HCT116 (cell line): ENCODE measurements around the gene MBOAT1. TPM values are rescaled to one million over a fixed set of nuclear protein-coding genes. Genes with fewer than 3 reads are reported as not detected.

Experiments used
- ATAC-seq: fragments of 200-7000 bp; cut with Tn5 transposase; 2 replicates; pipeline ENCODE4 v1.9.1; 2020; ENCODE audit warnings: mild to moderate bottlenecking, moderate library complexity
- BruUV-seq: library from RNA; stranded (reverse); fragments of 400-500 nt; replicated peaks from 2 replicates; lab custom pipeline; 2021; lab: Mats Ljungman, UMichigan
- CTCF ChIA-PET: fragments of 300-600 bp; sonication (Branson Sonifier 250); formaldehyde crosslinking; loops from one replicate; lab custom pipeline; 2021; ENCODE audit warnings: antibody characterized with exemption; lab: Charles Lee
- POLR2A ChIA-PET: fragments of 300-600, 350-600 bp; sonication (Branson Sonifier 250); formaldehyde crosslinking; loops from one replicate; lab custom pipeline; 2021; ENCODE audit warnings: antibody characterized with exemption; lab: Charles Lee
- RAD21 ChIA-PET, 2 experiments: fragments of 300-600 bp; sonication (Branson Sonifier 250); formaldehyde crosslinking; loops; one replicate each; lab custom pipeline; 2023; ENCODE audit warnings: low total read pairs in 2 of 2; ENCODE audit not compliant: uncharacterized antibody in 2 of 2, unreplicated experiment in 2 of 2, low non-redundant PET in 1 of 2; lab: Charles Lee
- DNase-seq: peaks from one replicate; pipeline ENCODE4 v3.0.0-alpha.2; 2010; ENCODE audit warnings: low read depth, low spot score
- H2AFZ ChIP-seq: fragments of 200-600 bp; shearing (Covaris generic), sonication (generic); 2 replicates; pipeline ENCODE4 v1.6.1; 2017; ENCODE audit warnings: low read depth, mixed run types, mixed read lengths, antibody characterized with exemption, low read length; ENCODE audit not compliant: poor library complexity, severe bottlenecking
- H3K27ac ChIP-seq: 2 replicates; pipeline ENCODE4 v1.5.1; 2012; ENCODE audit warnings: low read depth, low read length
- H3K27me3 ChIP-seq: fragments of 200-600 bp; sonication (generic); 2 replicates; pipeline ENCODE4 v1.6.1; 2016; ENCODE audit warnings: mixed run types, low read length, mixed read lengths; ENCODE audit not compliant: insufficient read depth
- H3K36me3 ChIP-seq, 2 experiments: fragments of 200-500 bp in 1 of 2; fragments of 200-600 bp in 1 of 2; sonication (Bioruptor generic) in 1 of 2; sonication (generic) in 1 of 2; 2 replicates each; pipeline versions ENCODE4 v1.5.1 to v1.6.1; 2014 to 2016; ENCODE audit warnings: low read length in 2 of 2, inconsistent platforms in 1 of 2, mixed read lengths in 1 of 2, mixed run types in 1 of 2; ENCODE audit not compliant: insufficient read depth in 2 of 2, control insufficient read depth in 1 of 2
- H3K4me1 ChIP-seq, 2 experiments: fragments of 200-600 bp in 1 of 2; sonication (generic) in 1 of 2; 2 replicates each; pipeline versions ENCODE4 v1.5.1 to v1.6.1; 2012 to 2017; ENCODE audit warnings: low read length in 2 of 2, inconsistent platforms in 1 of 2, mild to moderate bottlenecking in 1 of 2, mixed read lengths in 1 of 2, mixed run types in 1 of 2, moderate library complexity in 1 of 2; ENCODE audit not compliant: insufficient read depth in 2 of 2, control insufficient read depth in 1 of 2
- H3K4me2 ChIP-seq: fragments of 200-600 bp; sonication (generic); 2 replicates; pipeline ENCODE4 v1.6.1; 2017; ENCODE audit warnings: mixed run types, low read length, mixed read lengths
- H3K4me3 ChIP-seq, 2 experiments: fragments of 200-600 bp in 1 of 2; sonication (generic) in 1 of 2; replicated peaks in 1 of 2; 2 replicates each; pipeline ENCODE4 v1.5.1; 2011 to 2016; ENCODE audit warnings: low read length in 2 of 2, control low read depth in 1 of 2, low read depth in 1 of 2, mild to moderate bottlenecking in 1 of 2, mixed read lengths in 1 of 2, mixed run types in 1 of 2
- H3K79me2 ChIP-seq: fragments of 200-600 bp; sonication (generic); 2 replicates; pipeline ENCODE4 v1.6.1; 2017; ENCODE audit warnings: mild to moderate bottlenecking, mixed run types, low read length, moderate library complexity, mixed read lengths; ENCODE audit not compliant: insufficient read depth
- H3K9ac ChIP-seq: fragments of 200-600 bp; sonication (generic); 2 replicates; pipeline ENCODE4 v1.6.1; 2016; ENCODE audit warnings: low read length, mixed read lengths
- H3K9me2 ChIP-seq: fragments of 200-600 bp; sonication (generic), shearing (Covaris generic); 2 replicates; pipeline ENCODE4 v1.6.1; 2017; ENCODE audit warnings: mixed run types, mild to moderate bottlenecking, moderate library complexity; ENCODE audit not compliant: insufficient read depth
- H3K9me3 ChIP-seq, 2 experiments: fragments of 200-500 bp in 1 of 2; fragments of 200-600 bp in 1 of 2; sonication (Bioruptor generic) in 1 of 2; sonication (generic) in 1 of 2; 2 replicates each; pipeline ENCODE4 v1.6.1; 2014 to 2017; ENCODE audit warnings: low read length in 2 of 2, mixed read lengths in 2 of 2, inconsistent platforms in 1 of 2, low read depth in 1 of 2, mild to moderate bottlenecking in 1 of 2, mixed run types in 1 of 2, moderate library complexity in 1 of 2; ENCODE audit not compliant: control insufficient read depth in 1 of 2, insufficient read depth in 1 of 2
- H4K20me1 ChIP-seq: fragments of 200-600 bp; sonication (generic), shearing (Covaris generic); 2 replicates; pipeline ENCODE4 v1.6.1; 2017; ENCODE audit warnings: mixed run types, mild to moderate bottlenecking, moderate library complexity; ENCODE audit not compliant: insufficient read depth
- EGR1 ChIP-seq: IDR thresholded peaks from 2 replicates; pipeline ENCODE4 v1.6.1; 2012; ENCODE audit warnings: low read depth
- ELF1 ChIP-seq: IDR thresholded peaks from 2 replicates; pipeline ENCODE4 v1.6.1; 2012; ENCODE audit warnings: low read depth, borderline replicate concordance
- FOSL1 ChIP-seq: IDR thresholded peaks from 2 replicates; pipeline ENCODE4 v1.6.1; 2012; ENCODE audit warnings: low read depth
- POLR2AphosphoS5 ChIP-seq: IDR thresholded peaks from 2 replicates; pipeline ENCODE4 v1.6.1; 2011; ENCODE audit warnings: mild to moderate bottlenecking, low read depth, low read length, moderate library complexity
- RAD21 ChIP-seq: IDR thresholded peaks from 2 replicates; pipeline ENCODE4 v1.6.1; 2012; ENCODE audit warnings: low read depth, mild to moderate bottlenecking
- SP1 ChIP-seq: IDR thresholded peaks from 2 replicates; pipeline ENCODE4 v1.6.1; 2012; ENCODE audit warnings: low read depth
- SRF ChIP-seq: IDR thresholded peaks from 2 replicates; pipeline ENCODE4 v1.6.1; 2012; ENCODE audit warnings: low read depth
- YY1 ChIP-seq: IDR thresholded peaks from 2 replicates; pipeline ENCODE4 v1.6.1; 2011; ENCODE audit warnings: low read length, low read depth, moderate library complexity, mild to moderate bottlenecking; ENCODE audit not compliant: insufficient replicate concordance; ENCODE audit errors: extremely low read depth
- ZFX ChIP-seq: fragments of 450-650 bp; IDR thresholded peaks from 2 replicates; pipeline ENCODE4 v1.6.1; 2017
- ZNF274 ChIP-seq: fragments of 200-500 bp; sonication (Bioruptor generic); IDR thresholded peaks from 2 replicates; pipeline ENCODE4 v1.6.1; 2014; ENCODE audit warnings: mild to moderate bottlenecking, low read depth, low read length, inconsistent platforms
- intact Hi-C: fragments of 100-400 bp; cut with micrococcal nuclease; formaldehyde crosslinking; loops from 2 replicates; pipeline ENCODE4 v1.10.0; 2022
- total RNA-seq: library from RNA; stranded (reverse); gene quantifications from one replicate; pipeline ENCODE4 v1.2.1, GENCODE V29; 2021; ENCODE audit not compliant: unreplicated experiment
- TF ChIP-seq, protein P1 (sequence below): IDR thresholded peaks from 2 replicates; pipeline ENCODE4 v1.6.1; 2012; ENCODE audit warnings: low read depth
- TF ChIP-seq, protein P2 (sequence below): IDR thresholded peaks from 2 replicates; pipeline ENCODE4 v1.6.1; 2012
- TF ChIP-seq, protein P3 (sequence below): IDR thresholded peaks from 2 replicates; pipeline ENCODE4 v1.6.1; 2012

MBOAT1 gene
- total RNA-seq, 1 experiment from 2014 or later, result 11.7 TPM

DNA sequence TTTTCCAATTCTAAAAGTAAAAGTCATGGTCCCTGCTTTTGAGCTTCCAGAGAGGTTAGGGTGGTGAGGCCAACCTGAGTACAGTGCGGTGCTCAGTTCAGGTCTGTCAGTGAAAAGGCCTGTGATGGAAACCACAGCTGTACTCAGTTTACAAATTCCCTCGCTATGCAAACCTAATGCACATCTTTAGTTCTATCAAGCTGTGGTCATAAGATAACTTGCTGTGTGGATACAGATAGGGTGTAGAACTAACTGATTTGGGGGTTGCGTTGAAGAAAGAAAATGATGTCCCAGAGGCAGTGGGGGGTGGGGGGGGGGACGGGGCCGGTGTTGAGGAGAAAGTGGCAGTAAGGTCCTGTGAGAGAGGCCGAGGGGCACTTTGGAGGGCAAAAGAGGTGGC, 22.8 kb upstream of the MBOAT1 start:
- BruUV-seq, result no TSS peak
- Histone ChIP-seq H3K79me2 (no peaks in the 10 kb centered on the region), H3K36me3 (no peaks in the 10 kb centered on the region), H3K9me2 (no peaks in the 10 kb centered on the region), H3K4me1 (peaks cover 9 to 25% of the 10 kb centered on the region in 2 experiments; a peak in 3 of 4 replicates), H3K4me3 (no peak overlapping the region), H3K4me2 (no peak overlapping the region), H3K9ac (no peak overlapping the region), H3K9me3 (no peaks in the 10 kb centered on the region), H3K27me3 (no peaks in the 10 kb centered on the region), H4K20me1 (no peaks in the 10 kb centered on the region), H2AFZ (no peak overlapping the region), H3K27ac (no peak overlapping the region)
- no peak for ATAC-seq
- ChIA-PET RAD21 (no interaction called here), POLR2A (interaction anchor here (1.1 kb wide), 1 partner anchor 9 kb away, joined by 4 read pairs; no protein-coding TSS in a partner anchor), CTCF (no interaction called here)
- DNase-seq, result no peak
- TF ChIP-seq SP1 (no peak), YY1 (no peak), EGR1 (no peak), FOSL1 (no peak), POLR2AphosphoS5 (no peak), RAD21 (no peak), ZNF274 (no peak), SRF (no peak), ZFX (no peak), ELF1 (no peak)
- TF ChIP-seq, protein P1, sequence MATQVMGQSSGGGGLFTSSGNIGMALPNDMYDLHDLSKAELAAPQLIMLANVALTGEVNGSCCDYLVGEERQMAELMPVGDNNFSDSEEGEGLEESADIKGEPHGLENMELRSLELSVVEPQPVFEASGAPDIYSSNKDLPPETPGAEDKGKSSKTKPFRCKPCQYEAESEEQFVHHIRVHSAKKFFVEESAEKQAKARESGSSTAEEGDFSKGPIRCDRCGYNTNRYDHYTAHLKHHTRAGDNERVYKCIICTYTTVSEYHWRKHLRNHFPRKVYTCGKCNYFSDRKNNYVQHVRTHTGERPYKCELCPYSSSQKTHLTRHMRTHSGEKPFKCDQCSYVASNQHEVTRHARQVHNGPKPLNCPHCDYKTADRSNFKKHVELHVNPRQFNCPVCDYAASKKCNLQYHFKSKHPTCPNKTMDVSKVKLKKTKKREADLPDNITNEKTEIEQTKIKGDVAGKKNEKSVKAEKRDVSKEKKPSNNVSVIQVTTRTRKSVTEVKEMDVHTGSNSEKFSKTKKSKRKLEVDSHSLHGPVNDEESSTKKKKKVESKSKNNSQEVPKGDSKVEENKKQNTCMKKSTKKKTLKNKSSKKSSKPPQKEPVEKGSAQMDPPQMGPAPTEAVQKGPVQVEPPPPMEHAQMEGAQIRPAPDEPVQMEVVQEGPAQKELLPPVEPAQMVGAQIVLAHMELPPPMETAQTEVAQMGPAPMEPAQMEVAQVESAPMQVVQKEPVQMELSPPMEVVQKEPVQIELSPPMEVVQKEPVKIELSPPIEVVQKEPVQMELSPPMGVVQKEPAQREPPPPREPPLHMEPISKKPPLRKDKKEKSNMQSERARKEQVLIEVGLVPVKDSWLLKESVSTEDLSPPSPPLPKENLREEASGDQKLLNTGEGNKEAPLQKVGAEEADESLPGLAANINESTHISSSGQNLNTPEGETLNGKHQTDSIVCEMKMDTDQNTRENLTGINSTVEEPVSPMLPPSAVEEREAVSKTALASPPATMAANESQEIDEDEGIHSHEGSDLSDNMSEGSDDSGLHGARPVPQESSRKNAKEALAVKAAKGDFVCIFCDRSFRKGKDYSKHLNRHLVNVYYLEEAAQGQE, result no peak
- TF ChIP-seq, protein P2, sequence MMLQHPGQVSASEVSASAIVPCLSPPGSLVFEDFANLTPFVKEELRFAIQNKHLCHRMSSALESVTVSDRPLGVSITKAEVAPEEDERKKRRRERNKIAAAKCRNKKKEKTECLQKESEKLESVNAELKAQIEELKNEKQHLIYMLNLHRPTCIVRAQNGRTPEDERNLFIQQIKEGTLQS, result no peak
- TF ChIP-seq, protein P3, sequence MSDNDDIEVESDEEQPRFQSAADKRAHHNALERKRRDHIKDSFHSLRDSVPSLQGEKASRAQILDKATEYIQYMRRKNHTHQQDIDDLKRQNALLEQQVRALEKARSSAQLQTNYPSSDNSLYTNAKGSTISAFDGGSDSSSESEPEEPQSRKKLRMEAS, result no peak
- intact Hi-C loops, result no loop called here
